HEK293T (cell line): ENCODE measurements around the gene NEK3.

Experiments used
- ELF4 ChIP-seq: fragments of 450-650 bp; IDR thresholded peaks from 2 replicates; pipeline ENCODE4 v1.6.1; 2017; ENCODE audit warnings: antibody characterized with exemption
- FOXA1 ChIP-seq: fragments of 450-650 bp; IDR thresholded peaks from 2 replicates; pipeline ENCODE4 v1.6.1; 2016; ENCODE audit warnings: mild to moderate bottlenecking
- SP1 ChIP-seq: fragments of 450-650 bp; IDR thresholded peaks from 2 replicates; pipeline ENCODE4 v1.6.1; 2017
- SUZ12 ChIP-seq: fragments of 450-650 bp; IDR thresholded peaks from 2 replicates; pipeline ENCODE4 v1.6.1; 2016; ENCODE audit warnings: mild to moderate bottlenecking
- ZNF384 ChIP-seq: fragments of 450-650 bp; IDR thresholded peaks from 2 replicates; pipeline ENCODE4 v1.6.1; 2016
- TF ChIP-seq, protein P1 (sequence below): fragments of 450-650 bp; IDR thresholded peaks from 2 replicates; pipeline ENCODE4 v1.6.1; 2016

- TF ChIP-seq, protein P1, sequence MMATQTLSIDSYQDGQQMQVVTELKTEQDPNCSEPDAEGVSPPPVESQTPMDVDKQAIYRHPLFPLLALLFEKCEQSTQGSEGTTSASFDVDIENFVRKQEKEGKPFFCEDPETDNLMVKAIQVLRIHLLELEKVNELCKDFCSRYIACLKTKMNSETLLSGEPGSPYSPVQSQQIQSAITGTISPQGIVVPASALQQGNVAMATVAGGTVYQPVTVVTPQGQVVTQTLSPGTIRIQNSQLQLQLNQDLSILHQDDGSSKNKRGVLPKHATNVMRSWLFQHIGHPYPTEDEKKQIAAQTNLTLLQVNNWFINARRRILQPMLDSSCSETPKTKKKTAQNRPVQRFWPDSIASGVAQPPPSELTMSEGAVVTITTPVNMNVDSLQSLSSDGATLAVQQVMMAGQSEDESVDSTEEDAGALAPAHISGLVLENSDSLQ, result no peak
- TF ChIP-seq SUZ12 (no peak), ELF4 (no peak), ZNF384 (no peak), SP1 (no peak), FOXA1 (no peak)
These were observed 46.8 kb downstream of the NEK3 start for GRCh38 chr13:52112591-52112990.
